Activated CD4-positive, alpha-beta memory T cell treated with anti-CD3 and anti-CD28 coated beads, Interleukin-2, amount 10 ng/mL, durations not matched to agents 7 days and 5 days (primary cell): Measurements from ENCODE around the gene HHATL. TPM values are rescaled to one million over a fixed set of nuclear protein-coding genes. Genes with fewer than 3 reads are reported as not detected.

Experiments
- CTCF ChIA-PET: fragments of 350-600 bp; sonication (Branson Sonifier 250); formaldehyde crosslinking; loops from one replicate; lab custom pipeline; 2021; ENCODE audit warnings: antibody characterized with exemption, inconsistent platforms; lab: Charles Lee
- POLR2A ChIA-PET: fragments of 350-600 bp; sonication (Branson Sonifier 250); formaldehyde crosslinking; loops from one replicate; lab custom pipeline; 2021; ENCODE audit warnings: antibody characterized with exemption; lab: Charles Lee
- DNase-seq: peaks from one replicate; pipeline ENCODE4 v3.0.0-alpha.2; 2020
- H3K27ac Mint-ChIP-seq: one replicate; pipeline ENCODE4 v1.8.0; 2021; ENCODE audit warnings: mild to moderate bottlenecking, mixed read lengths
- H3K27me3 Mint-ChIP-seq: one replicate; pipeline ENCODE4 v1.8.0; 2021; ENCODE audit warnings: mixed read lengths
- H3K36me3 Mint-ChIP-seq: one replicate; pipeline ENCODE4 v1.8.0; 2021; ENCODE audit warnings: low read depth, mixed read lengths
- H3K4me1 Mint-ChIP-seq: one replicate; pipeline ENCODE4 v1.8.0; 2021; ENCODE audit warnings: mixed read lengths
- H3K4me3 Mint-ChIP-seq: one replicate; pipeline ENCODE4 v1.8.0; 2021; ENCODE audit warnings: mild to moderate bottlenecking, mixed read lengths
- H3K9me3 Mint-ChIP-seq: one replicate; pipeline ENCODE4 v1.8.0; 2021; ENCODE audit warnings: mixed read lengths
- total RNA-seq, 2 experiments: library from RNA; stranded (reverse); gene quantifications; one replicate each; pipeline ENCODE4 v1.2.3, GENCODE V29; 2021

HHATL gene
- total RNA-seq, 2 experiments from 2014 or later: 0.25 TPM; not detected in 1

DNA sequence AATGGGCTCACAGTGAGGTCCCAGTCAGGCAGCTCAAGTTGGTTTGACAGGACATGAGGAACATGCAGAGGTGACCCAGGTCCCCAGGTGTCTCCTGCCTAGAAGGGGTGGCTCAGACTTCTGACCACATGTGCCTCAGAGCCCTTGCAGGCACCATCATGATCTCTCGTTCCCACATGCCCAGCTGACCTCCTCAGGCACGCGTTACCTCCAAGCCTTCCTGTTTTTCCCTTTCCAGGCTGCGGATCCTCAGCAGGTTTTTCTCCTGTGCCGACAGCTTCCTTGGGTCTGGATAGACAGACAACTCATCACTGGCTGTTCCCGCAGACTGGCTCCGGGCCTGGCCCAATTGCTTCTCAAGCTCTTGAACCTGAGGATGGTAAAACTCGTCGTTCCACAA lies 40.1 kb upstream of the HHATL start:
- ChIA-PET POLR2A (interaction anchor here (0.9 kb wide), 1 partner anchor 142 kb away, joined by 3 read pairs; the partner anchor contains the start of gene NKTR), CTCF (interaction anchor here (1.1 to 6.1 kb wide), 3 partner anchors 13 to 139 kb away, joined by 3 to 57 read pairs (median 4); no protein-coding TSS in a partner anchor)
- H3K27ac Mint-ChIP-seq: no peak overlapping the region
- H3K27me3 Mint-ChIP-seq: peaks cover 3% of the 10 kb centered on the region
- no peaks in the 10 kb centered on the region for H3K9me3 Mint-ChIP-seq
- no peaks in the 10 kb centered on the region for H3K36me3 Mint-ChIP-seq
- H3K4me1 Mint-ChIP-seq: peaks cover 25% of the 10 kb centered on the region
- H3K4me3 Mint-ChIP-seq: no peak overlapping the region
- no peak for DNase-seq

DNA sequence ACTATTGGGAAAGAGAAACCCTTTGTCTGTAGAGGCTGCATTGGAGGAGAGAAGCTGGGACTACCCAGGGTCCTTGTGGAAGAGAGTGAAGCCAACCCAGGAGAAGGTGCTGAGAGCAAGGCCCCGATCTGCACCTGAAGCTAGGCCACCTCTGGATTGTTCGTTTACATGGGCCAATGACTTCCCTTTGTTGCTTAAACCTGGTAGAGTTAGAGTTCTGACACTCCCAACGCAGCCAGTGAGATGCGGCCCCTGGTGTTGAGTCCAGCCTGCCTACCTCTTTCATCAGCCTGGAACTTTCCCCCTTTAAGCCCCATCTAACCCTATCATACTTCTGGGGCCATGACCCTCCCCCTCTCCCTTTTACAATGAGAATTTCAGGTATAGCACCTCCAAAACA lies 39.7 kb upstream of the HHATL start:
- Mint-ChIP-seq H3K27me3 (peaks cover 3% of the 10 kb centered on the region), H3K4me1 (peaks cover 21% of the 10 kb centered on the region), H3K9me3 (no peaks in the 10 kb centered on the region), H3K4me3 (no peak overlapping the region), H3K27ac (no peak overlapping the region), H3K36me3 (no peaks in the 10 kb centered on the region)
- no peak for DNase-seq
- CTCF ChIA-PET: interaction anchor here (1.1 to 6.1 kb wide), 3 partner anchors 14 to 139 kb away, joined by 3 to 57 read pairs (median 4); no protein-coding TSS in a partner anchor
- POLR2A ChIA-PET: no interaction called here

DNA sequence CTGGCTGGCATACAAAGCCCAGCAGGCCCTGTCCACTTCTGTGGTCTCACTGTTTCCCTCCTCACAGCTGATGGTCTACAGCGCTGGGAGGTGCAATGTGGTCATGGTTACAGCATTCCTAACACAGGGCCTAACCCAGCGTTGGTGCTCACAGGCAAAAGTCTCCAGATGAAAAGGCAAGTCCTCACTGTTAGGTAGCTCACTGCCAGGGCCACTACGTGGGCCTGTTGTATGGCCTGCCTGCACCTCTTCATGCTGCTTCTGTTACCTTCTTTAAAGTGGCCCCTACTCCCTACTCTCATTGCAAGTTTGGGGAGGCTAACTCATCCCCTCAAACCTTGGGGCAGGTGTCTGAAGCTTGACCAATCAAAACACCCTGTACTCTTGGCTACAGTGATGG lies 39.2 kb upstream of the HHATL start:
- Mint-ChIP-seq H3K4me1 (peaks cover 16% of the 10 kb centered on the region), H3K9me3 (no peaks in the 10 kb centered on the region), H3K27ac (no peak overlapping the region), H3K4me3 (no peak overlapping the region), H3K27me3 (peaks cover 3% of the 10 kb centered on the region), H3K36me3 (no peaks in the 10 kb centered on the region)
- CTCF ChIA-PET: interaction anchor here (1.1 to 1.5 kb wide), 2 partner anchors 81 to 140 kb away, joined by 3 to 4 read pairs; no protein-coding TSS in a partner anchor
- POLR2A ChIA-PET: no interaction called here
- DNase-seq: no peak

DNA sequence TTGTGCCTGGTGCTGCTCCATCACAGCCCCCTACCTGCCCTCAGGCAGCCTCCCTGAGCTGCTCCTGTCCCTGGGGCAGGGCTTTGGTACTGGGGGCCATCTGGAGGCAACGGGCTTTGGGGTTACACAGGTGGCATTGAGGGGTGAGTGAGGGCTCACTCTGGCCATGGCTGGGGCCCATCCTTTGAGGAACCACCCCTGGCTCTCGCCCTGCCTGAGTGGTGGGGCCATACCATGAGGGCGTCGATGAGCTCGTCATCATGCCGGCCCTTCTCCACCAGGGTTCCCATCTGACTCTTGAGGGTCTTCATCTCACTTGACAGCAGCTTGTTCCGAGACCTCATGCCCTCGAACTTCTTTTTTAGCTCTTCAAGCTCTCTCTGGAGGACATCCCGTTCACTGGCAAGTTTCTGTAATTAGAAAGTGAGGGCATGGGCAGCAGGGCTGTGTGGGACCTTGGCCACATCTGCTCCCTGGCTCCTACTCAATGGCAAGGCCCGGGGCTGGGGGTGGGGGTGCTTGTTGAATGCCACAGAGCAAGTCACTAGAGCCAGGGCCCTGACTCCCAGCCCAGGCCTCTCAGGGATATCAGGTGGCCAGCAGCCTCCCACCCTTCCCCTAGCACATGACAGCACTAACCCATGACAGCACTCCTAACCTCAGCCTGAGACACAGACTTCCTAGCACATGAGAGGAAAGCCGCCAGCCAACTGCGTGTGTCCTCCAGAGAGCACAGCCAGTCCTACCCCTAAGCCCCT lies 37.0 kb upstream of the HHATL start:
- Mint-ChIP-seq H3K4me1 (peaks cover 6% of the 10 kb centered on the region), H3K27ac (no peak overlapping the region), H3K36me3 (no peaks in the 10 kb centered on the region), H3K4me3 (no peak overlapping the region), H3K27me3 (peaks cover 3% of the 10 kb centered on the region), H3K9me3 (no peaks in the 10 kb centered on the region)
- ChIA-PET POLR2A (no interaction called here), CTCF (interaction anchor here (1.0 kb wide), 2 partner anchors 8 to 18 kb away, joined by 3 read pairs; no protein-coding TSS in a partner anchor)
- DNase-seq: no peak

DNA sequence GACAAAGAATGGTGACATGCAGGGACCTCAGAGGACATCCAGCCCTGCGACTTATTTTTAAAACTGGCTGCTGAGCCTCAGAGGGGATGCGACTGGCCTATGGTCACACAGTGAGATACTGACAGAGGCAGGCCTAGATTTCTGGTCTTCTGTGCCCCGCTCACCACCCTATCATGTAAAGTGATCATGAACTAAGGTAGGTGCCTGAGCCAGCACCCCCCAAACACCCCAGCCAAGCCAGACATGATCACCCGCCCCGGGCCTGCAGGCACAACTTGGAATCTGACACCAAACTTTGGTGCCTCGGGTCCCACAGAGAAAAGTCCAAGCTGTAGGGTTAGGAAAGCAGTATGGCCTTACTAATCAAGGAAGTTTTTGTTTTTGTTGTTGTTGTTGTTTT lies 33.9 kb upstream of the HHATL start:
- no peak overlapping the region for H3K27ac Mint-ChIP-seq
- ChIA-PET POLR2A (interaction anchor here (1.5 kb wide), 1 partner anchor 95 kb away, joined by 3 read pairs; no protein-coding TSS in a partner anchor), CTCF (no interaction called here)
- H3K4me3 Mint-ChIP-seq: no peak overlapping the region
- H3K9me3 Mint-ChIP-seq: no peaks in the 10 kb centered on the region
- H3K4me1 Mint-ChIP-seq: no peaks in the 10 kb centered on the region
- DNase-seq: no peak
- peaks cover 3% of the 10 kb centered on the region for H3K27me3 Mint-ChIP-seq
- H3K36me3 Mint-ChIP-seq: no peaks in the 10 kb centered on the region

DNA sequence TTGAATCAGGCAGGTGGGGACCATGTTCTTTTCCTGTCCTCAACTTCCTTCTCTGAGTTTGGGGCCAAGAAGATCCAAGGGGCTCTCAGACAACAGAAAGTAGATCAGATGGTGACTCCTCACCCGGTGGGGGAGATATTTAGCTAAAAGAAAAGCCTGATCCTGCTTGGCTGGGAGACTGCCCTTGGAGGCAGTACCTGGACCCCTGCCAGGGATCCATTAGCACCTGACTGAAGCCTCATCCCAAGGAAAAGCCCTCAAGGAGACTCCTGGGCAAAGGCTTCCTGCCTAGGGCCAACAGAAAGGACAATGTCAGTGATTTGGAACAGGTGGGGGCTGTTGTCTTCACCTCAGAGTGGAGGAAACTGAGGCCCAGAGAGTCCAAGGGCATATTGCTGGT lies 33.5 kb upstream of the HHATL start:
- peaks cover 3% of the 10 kb centered on the region for H3K27me3 Mint-ChIP-seq
- H3K4me3 Mint-ChIP-seq: no peak overlapping the region
- ChIA-PET POLR2A (interaction anchor here (1.5 kb wide), 1 partner anchor 94 kb away, joined by 3 read pairs; no protein-coding TSS in a partner anchor), CTCF (interaction anchor here (1.3 kb wide), 1 partner anchor 9 kb away, joined by 4 read pairs; no protein-coding TSS in a partner anchor)
- H3K4me1 Mint-ChIP-seq: no peaks in the 10 kb centered on the region
- no peak for DNase-seq
- H3K27ac Mint-ChIP-seq: no peak overlapping the region
- no peaks in the 10 kb centered on the region for H3K9me3 Mint-ChIP-seq
- H3K36me3 Mint-ChIP-seq: no peaks in the 10 kb centered on the region

DNA sequence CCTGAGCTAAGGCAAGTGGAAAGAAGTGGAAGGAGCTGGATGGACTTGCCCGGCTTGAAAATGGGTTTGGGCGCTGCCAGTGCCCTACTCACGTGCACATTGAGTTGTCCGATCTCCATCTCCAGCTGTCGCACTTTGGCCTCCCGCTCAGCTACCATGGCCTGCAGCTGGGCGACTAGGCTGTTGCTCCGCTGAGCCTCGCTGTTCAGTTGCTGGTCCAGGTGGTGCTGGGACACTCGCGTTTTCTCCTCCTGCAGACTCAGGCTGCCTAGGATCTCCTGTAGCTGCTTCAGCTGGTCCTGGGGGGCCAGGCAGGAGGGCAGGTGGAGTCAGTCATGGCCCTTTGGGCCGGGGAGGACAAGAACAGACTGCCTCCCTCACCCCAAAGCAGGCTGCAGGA lies 33.0 kb upstream of the HHATL start:
- H3K9me3 Mint-ChIP-seq: no peaks in the 10 kb centered on the region
- H3K36me3 Mint-ChIP-seq: no peaks in the 10 kb centered on the region
- DNase-seq: no peak
- no peak overlapping the region for H3K4me3 Mint-ChIP-seq
- H3K27ac Mint-ChIP-seq: no peak overlapping the region
- ChIA-PET POLR2A (interaction anchor here (1.5 kb wide), 1 partner anchor 94 kb away, joined by 3 read pairs; no protein-coding TSS in a partner anchor), CTCF (interaction anchor here (1.3 kb wide), 1 partner anchor 9 kb away, joined by 4 read pairs; no protein-coding TSS in a partner anchor)
- peaks cover 3% of the 10 kb centered on the region for H3K27me3 Mint-ChIP-seq
- no peaks in the 10 kb centered on the region for H3K4me1 Mint-ChIP-seq

DNA sequence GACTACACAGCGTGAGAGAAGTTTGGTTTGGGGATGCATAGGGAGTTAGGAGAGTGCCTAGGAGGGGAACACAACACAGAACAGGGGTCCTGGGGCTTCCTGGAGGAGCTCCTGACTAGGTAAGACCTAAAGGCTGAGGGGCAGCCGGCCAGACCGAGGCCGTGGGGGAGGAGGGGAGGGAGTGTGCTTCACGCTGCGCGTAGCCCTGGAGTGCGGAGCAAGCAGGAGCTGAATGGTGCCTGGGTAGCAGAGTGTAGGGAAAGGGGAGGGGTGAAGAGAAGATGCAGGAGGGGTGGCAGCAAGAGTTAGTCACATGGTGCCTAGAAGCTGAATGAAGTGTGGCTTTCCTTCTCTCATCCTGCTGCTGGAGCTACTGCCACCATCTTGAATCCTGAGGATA lies 32.4 kb upstream of the HHATL start:
- ChIA-PET POLR2A (no interaction called here), CTCF (interaction anchor here (1.3 kb wide), 1 partner anchor 10 kb away, joined by 4 read pairs; no protein-coding TSS in a partner anchor)
- H3K27ac Mint-ChIP-seq: no peak overlapping the region
- H3K4me1 Mint-ChIP-seq: no peaks in the 10 kb centered on the region
- peaks cover 3% of the 10 kb centered on the region for H3K27me3 Mint-ChIP-seq
- no peaks in the 10 kb centered on the region for H3K9me3 Mint-ChIP-seq
- no peak overlapping the region for H3K4me3 Mint-ChIP-seq
- H3K36me3 Mint-ChIP-seq: no peaks in the 10 kb centered on the region
- no peak for DNase-seq

DNA sequence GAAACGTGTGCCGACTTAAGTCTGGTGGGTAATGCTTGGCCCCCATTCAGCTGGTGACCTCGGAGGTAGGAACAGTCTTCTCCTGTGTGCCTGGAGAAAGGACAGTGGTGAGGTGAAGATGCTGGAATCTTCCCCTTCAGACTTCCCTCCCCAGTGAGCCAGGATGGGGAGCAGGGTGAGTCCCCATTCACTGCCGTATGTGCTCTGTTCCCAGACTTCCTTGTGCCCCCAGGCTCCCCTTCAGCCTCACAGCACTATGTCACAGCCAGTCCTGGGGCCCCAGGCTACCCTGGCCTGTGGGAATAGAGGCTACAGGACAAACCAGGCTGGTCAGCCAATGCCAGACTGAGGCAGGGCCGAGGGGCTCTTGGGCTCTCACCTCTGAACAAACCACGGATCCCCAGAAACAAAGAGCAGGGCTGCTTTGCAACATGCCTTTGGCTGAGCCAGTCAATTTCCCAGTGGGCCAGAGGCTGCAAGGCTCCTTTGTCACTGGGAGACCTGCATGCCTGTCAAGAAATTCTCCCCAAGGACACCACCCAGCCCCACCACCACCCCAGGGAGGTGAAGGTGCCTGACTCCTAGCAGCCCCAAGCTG lies 31.8 kb upstream of the HHATL start:
- Mint-ChIP-seq H3K27ac (no peak overlapping the region), H3K27me3 (peaks cover 3% of the 10 kb centered on the region), H3K4me1 (no peaks in the 10 kb centered on the region), H3K9me3 (no peaks in the 10 kb centered on the region), H3K36me3 (no peaks in the 10 kb centered on the region), H3K4me3 (no peak overlapping the region)
- CTCF ChIA-PET: no interaction called here
- DNase-seq: no peak
- POLR2A ChIA-PET: no interaction called here

DNA sequence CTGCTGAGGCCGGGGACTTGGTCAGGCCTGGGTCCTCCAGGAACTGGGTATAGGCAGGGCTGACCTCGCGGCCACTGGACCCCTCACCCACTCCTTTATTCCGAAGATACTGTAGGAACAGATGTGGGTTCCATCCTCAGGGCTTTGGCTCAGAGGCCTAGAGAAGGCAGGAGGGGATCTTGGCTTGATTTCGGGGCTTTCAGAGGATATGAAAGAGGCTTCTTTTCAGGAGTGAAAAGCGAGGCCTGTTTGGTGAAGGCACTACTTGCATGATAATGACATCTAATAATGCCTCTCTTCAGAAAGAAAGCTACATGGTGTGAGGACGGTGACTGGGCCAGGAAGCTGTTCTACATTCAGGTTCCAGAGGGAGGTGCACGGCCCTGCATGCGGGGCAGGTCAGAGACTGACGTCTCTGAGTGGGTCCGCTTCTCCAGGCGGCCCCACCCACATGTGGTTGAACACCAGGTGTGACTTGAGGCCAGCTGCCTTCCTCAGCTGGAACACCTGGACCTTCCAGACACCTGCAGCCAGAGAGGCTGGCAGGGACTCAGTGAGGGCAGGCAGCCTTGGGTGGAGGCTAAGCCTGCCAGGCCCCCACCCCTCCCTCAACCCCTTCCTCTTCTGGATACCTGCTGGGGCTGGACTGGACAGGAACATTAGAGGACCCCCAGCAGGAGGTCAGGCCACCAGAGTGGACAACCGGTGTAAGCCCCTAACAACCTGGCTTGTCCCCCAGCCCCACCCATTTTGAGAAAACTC lies 31.1 kb upstream of the HHATL start:
- Mint-ChIP-seq H3K9me3 (no peaks in the 10 kb centered on the region), H3K36me3 (no peaks in the 10 kb centered on the region), H3K27ac (no peak overlapping the region), H3K4me3 (no peak overlapping the region), H3K4me1 (no peaks in the 10 kb centered on the region), H3K27me3 (peaks cover 3% of the 10 kb centered on the region)
- ChIA-PET CTCF (no interaction called here), POLR2A (no interaction called here)
- no peak for DNase-seq

DNA sequence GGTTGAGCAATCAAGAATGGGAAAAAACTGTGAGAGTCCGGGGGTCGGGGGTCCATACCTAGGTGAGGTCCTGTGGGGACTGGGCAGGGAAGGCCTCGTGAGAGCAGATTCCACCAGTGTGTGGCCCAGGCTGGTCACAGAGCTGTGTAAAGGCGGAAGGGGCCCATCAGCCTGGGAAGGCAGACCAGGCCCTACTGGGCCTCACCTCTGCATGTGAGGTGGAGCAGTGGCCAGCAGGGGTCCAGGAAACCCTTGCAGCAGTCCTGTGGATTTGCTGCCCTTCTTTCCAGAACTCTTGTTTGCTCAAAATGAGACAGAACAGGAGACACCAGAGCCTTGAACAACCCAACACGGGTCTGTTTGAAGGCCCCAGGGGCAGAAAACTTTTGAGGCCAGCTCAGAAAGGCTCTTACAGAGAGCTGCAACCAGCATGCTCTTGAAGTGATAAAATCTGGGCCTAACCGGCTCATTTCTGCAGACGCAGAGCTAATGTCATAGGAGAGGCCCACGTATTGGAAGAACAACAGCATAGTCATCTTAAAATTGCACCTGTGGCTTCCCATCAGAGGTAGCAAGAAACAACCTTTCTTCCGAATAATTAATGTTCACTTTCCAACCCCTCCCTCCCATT lies 30.3 kb upstream of the HHATL start:
- Mint-ChIP-seq H3K27ac (no peak overlapping the region), H3K36me3 (no peaks in the 10 kb centered on the region), H3K4me3 (no peak overlapping the region), H3K4me1 (no peaks in the 10 kb centered on the region), H3K27me3 (peaks cover 2% of the 10 kb centered on the region), H3K9me3 (no peaks in the 10 kb centered on the region)
- DNase-seq: no peak
- CTCF ChIA-PET: no interaction called here
- POLR2A ChIA-PET: no interaction called here

DNA sequence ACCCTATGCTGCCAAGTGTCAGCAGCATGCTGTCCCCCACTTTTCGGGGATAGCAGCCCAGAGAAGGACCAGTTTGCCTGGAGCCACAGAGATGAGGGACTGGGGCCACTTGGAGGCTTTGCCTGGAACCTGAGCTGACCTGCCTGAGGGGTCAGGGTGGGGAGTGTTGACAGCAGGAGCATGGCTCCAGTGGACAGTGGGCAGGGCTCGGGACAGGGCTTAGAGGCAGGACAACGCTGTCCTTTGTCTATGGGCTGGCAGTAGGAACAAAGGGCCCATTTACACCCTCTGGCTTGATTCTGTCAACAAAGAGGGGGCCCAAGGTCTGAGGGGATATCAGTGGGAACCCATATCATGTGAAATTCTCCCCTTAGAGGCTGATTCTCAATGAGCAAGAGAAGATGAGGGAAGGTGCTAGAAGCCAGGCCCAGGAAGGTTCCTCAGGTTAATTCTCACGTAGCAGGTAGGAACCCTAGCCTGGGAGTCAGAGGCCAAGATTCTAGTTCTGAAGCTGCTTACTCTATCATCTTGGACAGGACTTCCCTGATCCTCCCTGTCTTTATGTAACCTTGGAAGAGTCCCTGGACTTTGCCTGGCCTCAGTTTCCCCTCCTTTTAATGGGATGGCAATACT lies 29.7 kb upstream of the HHATL start:
- CTCF ChIA-PET: no interaction called here
- peaks cover 5% of the 10 kb centered on the region for H3K27me3 Mint-ChIP-seq
- no peaks in the 10 kb centered on the region for H3K9me3 Mint-ChIP-seq
- DNase-seq: no peak
- no peak overlapping the region for H3K4me3 Mint-ChIP-seq
- no peaks in the 10 kb centered on the region for H3K4me1 Mint-ChIP-seq
- no peak overlapping the region for H3K27ac Mint-ChIP-seq
- POLR2A ChIA-PET: no interaction called here
- no peaks in the 10 kb centered on the region for H3K36me3 Mint-ChIP-seq
